Vagina (tissue), 2 donors: ENCODE results near the gene MDC1.

Experiments used
- POLR2A ChIP-seq, 2 donors: fragments of 450-650 bp; IDR thresholded peaks; one replicate each; pipeline ENCODE4 v1.6.1; 2017; ENCODE audit warnings: antibody characterized with exemption in 2 of 2, mild to moderate bottlenecking in 2 of 2, moderate library complexity in 2 of 2
- TF ChIP-seq, protein P1 (sequence below), 3 experiments: fragments of 450-650 bp in 2 of 3; fragments of 200-600 bp in 1 of 3; sonication (generic) in 1 of 3; IDR thresholded peaks; one replicate each; pipeline ENCODE4 v1.5.1; 2017 to 2019; ENCODE audit warnings: antibody characterized with exemption in 3 of 3, mild to moderate bottlenecking in 2 of 3, moderate library complexity in 2 of 3

DNA sequence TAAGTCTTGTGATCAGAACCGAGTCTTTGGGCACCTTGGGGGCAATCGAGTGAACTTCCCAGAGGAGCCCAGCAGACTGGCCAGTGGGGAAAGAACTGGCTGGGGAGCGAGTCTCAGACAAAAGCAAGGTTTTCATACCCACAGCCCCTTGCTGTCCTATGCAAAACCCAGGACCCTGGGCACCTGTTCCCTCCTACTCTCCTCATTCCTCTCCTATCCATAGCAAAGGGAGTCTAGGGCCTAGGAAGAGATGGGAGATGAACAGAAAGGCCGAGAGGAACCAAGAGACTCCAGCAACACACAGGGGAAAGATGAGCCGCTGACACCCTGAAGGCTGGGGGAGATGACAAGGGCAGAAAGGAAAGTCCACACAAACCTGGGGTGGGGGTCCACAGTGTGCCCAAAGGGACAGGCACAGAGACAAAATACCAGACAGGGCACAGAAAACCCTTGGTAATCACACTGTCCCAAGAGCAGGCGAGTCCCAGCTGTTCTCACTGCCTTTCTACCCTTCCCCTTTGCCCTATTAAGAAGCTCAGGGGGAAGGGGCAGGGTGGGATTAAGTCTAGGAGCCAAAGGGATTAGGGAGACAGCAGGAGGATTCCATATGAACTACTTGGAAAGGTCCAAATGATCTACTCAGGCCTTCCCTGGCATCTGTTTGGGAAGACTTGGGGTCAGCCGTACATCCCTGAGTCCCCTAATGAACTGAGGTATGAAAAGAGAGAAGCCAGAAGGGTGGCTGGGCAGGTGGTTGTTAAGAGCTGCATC is 37.1 kb downstream of the MDC1 start:
- TF ChIP-seq, protein P1, sequence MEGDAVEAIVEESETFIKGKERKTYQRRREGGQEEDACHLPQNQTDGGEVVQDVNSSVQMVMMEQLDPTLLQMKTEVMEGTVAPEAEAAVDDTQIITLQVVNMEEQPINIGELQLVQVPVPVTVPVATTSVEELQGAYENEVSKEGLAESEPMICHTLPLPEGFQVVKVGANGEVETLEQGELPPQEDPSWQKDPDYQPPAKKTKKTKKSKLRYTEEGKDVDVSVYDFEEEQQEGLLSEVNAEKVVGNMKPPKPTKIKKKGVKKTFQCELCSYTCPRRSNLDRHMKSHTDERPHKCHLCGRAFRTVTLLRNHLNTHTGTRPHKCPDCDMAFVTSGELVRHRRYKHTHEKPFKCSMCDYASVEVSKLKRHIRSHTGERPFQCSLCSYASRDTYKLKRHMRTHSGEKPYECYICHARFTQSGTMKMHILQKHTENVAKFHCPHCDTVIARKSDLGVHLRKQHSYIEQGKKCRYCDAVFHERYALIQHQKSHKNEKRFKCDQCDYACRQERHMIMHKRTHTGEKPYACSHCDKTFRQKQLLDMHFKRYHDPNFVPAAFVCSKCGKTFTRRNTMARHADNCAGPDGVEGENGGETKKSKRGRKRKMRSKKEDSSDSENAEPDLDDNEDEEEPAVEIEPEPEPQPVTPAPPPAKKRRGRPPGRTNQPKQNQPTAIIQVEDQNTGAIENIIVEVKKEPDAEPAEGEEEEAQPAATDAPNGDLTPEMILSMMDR (IDR thresholded peaks at IDR 0.05): no peak
- no peak for TF ChIP-seq POLR2A (IDR thresholded peaks at IDR 0.05)
